Measurements from ENCODE around the gene EMD. TPM values are rescaled to one million over a fixed set of nuclear protein-coding genes. Genes with fewer than 3 reads are reported as not detected.

EMD gene
- total RNA-seq, 1 donor from 2014 or later = 42.5 TPM

- TF ChIP-seq CTCF (IDR thresholded peaks at IDR 0.05; ENCODE audit: unreplicated experiment) = no peak
- no peak for DNase-seq (ENCODE audit: low spot score, unreplicated experiment)
- no peaks in the 10 kb centered on the region for H3K4me1 Mint-ChIP-seq (ENCODE audit: low read depth)
- no peaks in the 10 kb centered on the region for H3K27me3 Mint-ChIP-seq
- H3K4me3 Mint-ChIP-seq (ENCODE audit: low read depth) = no peak overlapping the region
- H3K9me3 Mint-ChIP-seq (ENCODE audit: low read depth) = peaks cover 3% of the 10 kb centered on the region
- H3K36me3 Mint-ChIP-seq (ENCODE audit: insufficient read depth) = peaks cover 3% of the 10 kb centered on the region
- no peak overlapping the region for H3K27ac Mint-ChIP-seq
Measured at GRCh38 chrX:154354013-154354412, 25.1 kb upstream of the EMD start.

DNA sequence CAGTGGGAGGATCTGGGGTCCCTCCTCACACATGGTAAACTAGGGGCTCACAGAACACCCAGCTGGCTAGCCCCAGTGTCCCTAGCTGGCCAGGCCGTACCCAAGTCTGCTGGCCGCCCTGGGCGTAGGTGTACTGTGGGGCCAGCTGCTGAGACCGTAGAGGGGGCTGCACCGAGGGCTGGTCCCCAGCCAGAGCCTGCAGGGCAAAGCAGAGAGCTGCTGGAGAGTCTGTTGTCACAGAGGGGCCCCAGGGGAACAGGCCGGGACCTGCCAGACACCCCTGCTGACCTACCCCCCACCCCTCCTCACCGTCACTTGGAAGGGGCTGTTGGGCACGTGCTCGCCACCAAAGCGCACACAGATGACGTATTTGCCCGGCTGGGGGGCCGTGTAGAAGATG, 24.6 kb upstream of the EMD start:
- H3K4me3 Mint-ChIP-seq (ENCODE audit: low read depth) = no peak overlapping the region
- DNase-seq (ENCODE audit: low spot score, unreplicated experiment) = no peak
- H3K9me3 Mint-ChIP-seq (ENCODE audit: low read depth) = peaks cover 3% of the 10 kb centered on the region
- no peaks in the 10 kb centered on the region for H3K4me1 Mint-ChIP-seq (ENCODE audit: low read depth)
- no peak for TF ChIP-seq CTCF (IDR thresholded peaks at IDR 0.05; ENCODE audit: unreplicated experiment)
- peaks cover 3% of the 10 kb centered on the region for H3K36me3 Mint-ChIP-seq (ENCODE audit: insufficient read depth)
- H3K27me3 Mint-ChIP-seq = no peaks in the 10 kb centered on the region
- no peak overlapping the region for H3K27ac Mint-ChIP-seq

GRCh38 chrX:154355094-154355775, 23.9 kb upstream of the EMD start:
- Mint-ChIP-seq H3K27ac (no peak overlapping the region), H3K36me3 (ENCODE audit: insufficient read depth) (peaks cover 3% of the 10 kb centered on the region), H3K27me3 (no peaks in the 10 kb centered on the region), H3K4me1 (ENCODE audit: low read depth) (no peaks in the 10 kb centered on the region), H3K9me3 (ENCODE audit: low read depth) (peaks cover 3% of the 10 kb centered on the region), H3K4me3 (ENCODE audit: low read depth) (no peak overlapping the region)
- no peak for TF ChIP-seq CTCF (IDR thresholded peaks at IDR 0.05; ENCODE audit: unreplicated experiment)
- no peak for DNase-seq (ENCODE audit: low spot score, unreplicated experiment)

GRCh38 chrX:154355776-154356140, 23.3 kb upstream of the EMD start:
- peaks cover 3% of the 10 kb centered on the region for H3K36me3 Mint-ChIP-seq (ENCODE audit: insufficient read depth)
- H3K9me3 Mint-ChIP-seq (ENCODE audit: low read depth) = peaks cover 3% of the 10 kb centered on the region
- no peaks in the 10 kb centered on the region for H3K27me3 Mint-ChIP-seq
- H3K27ac Mint-ChIP-seq = no peak overlapping the region
- DNase-seq (ENCODE audit: low spot score, unreplicated experiment) = no peak
- no peaks in the 10 kb centered on the region for H3K4me1 Mint-ChIP-seq (ENCODE audit: low read depth)
- H3K4me3 Mint-ChIP-seq (ENCODE audit: low read depth) = no peak overlapping the region
- TF ChIP-seq CTCF (IDR thresholded peaks at IDR 0.05; ENCODE audit: unreplicated experiment) = no peak

GRCh38 chrX:154356596-154356995, 22.5 kb upstream of the EMD start:
- H3K4me3 Mint-ChIP-seq (ENCODE audit: low read depth) = no peak overlapping the region
- peaks cover 3% of the 10 kb centered on the region for H3K9me3 Mint-ChIP-seq (ENCODE audit: low read depth)
- no peak for DNase-seq (ENCODE audit: low spot score, unreplicated experiment)
- no peaks in the 10 kb centered on the region for H3K4me1 Mint-ChIP-seq (ENCODE audit: low read depth)
- no peaks in the 10 kb centered on the region for H3K27me3 Mint-ChIP-seq
- peaks cover 3% of the 10 kb centered on the region for H3K36me3 Mint-ChIP-seq (ENCODE audit: insufficient read depth)
- TF ChIP-seq CTCF (IDR thresholded peaks at IDR 0.05; ENCODE audit: unreplicated experiment) = no peak
- H3K27ac Mint-ChIP-seq = no peak overlapping the region

Measured in progenitor cell of endocrine pancreas (in vitro differentiated cells).